ENCODE measurements around the gene SAMD15.
A peak's percentile ranks its signal among the peaks of the same experiment; 100 is the strongest.
"Not testable (repeated sequence)": the region's sequence is repeated elsewhere in the genome, so short reads cannot be mapped to it uniquely, and the experiment has no call there.

Gene SAMD15

GRCh38 chr14:77376771-77377501 is at the start of gene SAMD15, which contains the start of gene TMED8:
Gene SAMD15, plus strand, starts transcription at chr14:77377379. Its CDS starts 40 bp downstream, at chr14:77377419.
Gene TMED8, minus strand, starts transcription at chr14:77377094. Its CDS starts 41 bp downstream, at chr14:77377053.
- ATAC-seq, result peak; percentile 90 to 92

- ATAC-seq, result no peak
These were observed 47.3 kb upstream of the SAMD15 start for GRCh38 chr14:77329872-77330271.

GRCh38 chr14:77335576-77335975 is 41.6 kb upstream of the SAMD15 start:
- ATAC-seq, result no peak

GRCh38 chr14:77337255-77337654 is 39.9 kb upstream of the SAMD15 start:
- not testable (repeated sequence) for ATAC-seq

GRCh38 chr14:77337880-77338279 is 39.3 kb upstream of the SAMD15 start:
- ATAC-seq, result no peak

GRCh38 chr14:77338302-77338701 is 38.9 kb upstream of the SAMD15 start:
- ATAC-seq, result no peak

- ATAC-seq, result no peak
These were observed 37.8 kb upstream of the SAMD15 start for GRCh38 chr14:77339407-77339806.

GRCh38 chr14:77340389-77340788 is 36.8 kb upstream of the SAMD15 start:
- ATAC-seq, result no peak

GRCh38 chr14:77342726-77343397 is 34.3 kb upstream of the SAMD15 start:
- no peak for ATAC-seq

GRCh38 chr14:77343662-77344061 is 33.5 kb upstream of the SAMD15 start:
- no peak for ATAC-seq

GRCh38 chr14:77344377-77344996 is 32.7 kb upstream of the SAMD15 start:
- ATAC-seq, result no peak

GRCh38 chr14:77346495-77346894 is 30.7 kb upstream of the SAMD15 start:
- no peak for ATAC-seq

GRCh38 chr14:77347751-77348150 is 29.4 kb upstream of the SAMD15 start:
- ATAC-seq, result no peak

GRCh38 chr14:77353469-77354141 is 23.6 kb upstream of the SAMD15 start:
- ATAC-seq, result no peak

- no peak for ATAC-seq
These were observed 21.4 kb upstream of the SAMD15 start for GRCh38 chr14:77355811-77356210.

GRCh38 chr14:77356899-77357298 is 20.3 kb upstream of the SAMD15 start:
- no peak for ATAC-seq

GRCh38 chr14:77359626-77360025 is 17.6 kb upstream of the SAMD15 start:
- ATAC-seq, result no peak

GRCh38 chr14:77364146-77364545 is 13.0 kb upstream of the SAMD15 start:
- no peak for ATAC-seq

- no peak for ATAC-seq
These were observed 7.9 kb upstream of the SAMD15 start for GRCh38 chr14:77369285-77369684.

GRCh38 chr14:77372304-77372841 is 4.8 kb upstream of the SAMD15 start:
- ATAC-seq, result peak; percentile 27 to 37

- ATAC-seq, result no peak
These were observed 1.8 kb upstream of the SAMD15 start for GRCh38 chr14:77375164-77375950.

All from activated CD4-positive, CD25-positive, alpha-beta regulatory T cell treated with anti-CD3 and anti-CD28 coated beads, Interleukin-2, amount 50 U/mL, for 24 hours (primary cell).